GM19035 (cell line): ENCODE data around the gene KRT40.
"Not testable (repeated sequence)": the region's sequence is repeated elsewhere in the genome, so short reads cannot be mapped to it uniquely, and the experiment has no call there.

Source experiments
- ATAC-seq: cut with Tn5 transposase; IDR thresholded peaks from one replicate; pipeline ENCODE4 v1.9.1; 2021; ENCODE audit not compliant: unreplicated experiment

Gene KRT40

DNA sequence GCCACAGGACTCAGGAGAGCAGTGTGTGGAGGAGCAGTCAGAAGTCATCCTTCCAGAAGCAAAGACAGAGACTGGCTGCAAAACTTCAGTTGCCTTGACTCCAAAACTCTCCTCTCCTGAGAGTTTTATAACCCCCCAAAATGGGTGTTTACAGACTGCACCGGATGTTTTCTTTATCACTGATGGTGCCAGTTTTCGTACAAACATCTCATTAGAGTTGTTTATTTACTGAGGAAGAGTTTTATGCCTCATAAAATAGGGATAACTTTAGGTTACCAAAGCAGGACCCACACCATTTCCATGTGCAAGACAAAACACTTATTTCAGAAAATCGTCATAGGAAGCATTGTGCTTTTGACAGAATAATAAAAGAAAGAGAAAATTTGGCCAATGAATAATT lies at the start of gene KRT40:
TSS of gene KRT40 (minus strand) at position 101 of the 400 bp plus-strand sequence. CDS start at position 48, 53 bp downstream.
- ATAC-seq, result no peak

DNA sequence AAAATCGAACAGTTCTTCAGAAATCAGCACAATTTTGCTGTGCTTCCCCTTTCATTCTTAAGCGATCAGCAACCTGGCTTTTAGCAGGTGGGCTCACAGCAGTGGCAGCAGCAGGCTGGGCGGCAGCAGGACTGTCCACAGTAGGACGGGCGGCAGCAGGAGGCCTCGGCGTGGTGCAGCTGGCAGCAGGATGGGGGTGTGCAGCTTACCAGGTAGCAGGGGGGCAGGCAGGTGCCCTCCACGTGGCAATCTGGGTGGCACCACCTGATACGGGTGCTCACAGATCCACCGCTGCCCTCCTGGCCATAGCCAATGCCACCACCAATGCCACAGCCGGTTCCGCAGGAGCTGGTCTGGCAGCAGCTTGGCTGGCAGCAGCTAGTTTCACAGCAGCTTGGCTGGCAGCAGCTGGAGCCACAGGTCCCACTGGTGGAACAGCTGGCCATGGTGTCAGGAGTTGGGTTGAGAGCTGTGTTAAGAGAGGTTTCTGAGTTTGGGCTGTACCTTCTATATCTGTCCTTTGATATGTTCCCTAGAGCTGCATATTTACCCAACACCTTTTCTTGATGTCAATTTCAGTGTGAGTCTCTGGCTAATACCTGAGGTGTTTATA lies 45.6 kb upstream of the KRT40 start, which contains the start of gene KRTAP1-4:
TSS of gene KRTAP1-4 (minus strand) at position 563 of the 613 bp plus-strand sequence. CDS start at position 446, 117 bp downstream.
- no peak for ATAC-seq

GRCh38 chr17:41026715-41027471 lies 42.8 kb upstream of the KRT40 start, which contains the start of gene KRTAP1-5:
Gene KRTAP1-5 (minus strand): TSS chr17:41027208. CDS start chr17:41027155, 53 bp downstream.
- no peak for ATAC-seq

GRCh38 chr17:41024697-41025096 lies 40.6 kb upstream of the KRT40 start:
- ATAC-seq, result no peak

- no peak for ATAC-seq
These were observed 36.2 kb upstream of the KRT40 start for GRCh38 chr17:41020336-41020735.

GRCh38 chr17:41019415-41019814 lies 35.3 kb upstream of the KRT40 start:
- no peak for ATAC-seq

DNA sequence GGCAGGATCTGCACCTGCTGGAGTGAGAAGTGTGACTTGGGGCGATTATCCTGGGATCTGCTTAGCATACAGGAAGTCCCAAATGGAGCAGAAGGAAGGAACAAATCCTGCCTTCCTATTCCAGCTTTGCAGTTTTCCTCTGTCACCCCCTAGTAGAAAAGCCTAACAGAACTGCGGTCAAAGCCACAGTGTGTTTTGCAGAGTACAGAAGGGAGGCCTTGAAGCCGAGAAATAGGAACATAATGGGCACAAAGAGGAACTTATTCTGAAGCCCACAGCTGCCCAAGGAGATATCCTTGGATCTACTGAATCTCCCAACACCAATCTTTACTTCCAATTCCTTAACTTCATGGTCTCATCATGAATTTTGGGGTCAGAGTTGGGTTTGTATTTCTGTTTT lies 34.4 kb upstream of the KRT40 start:
- ATAC-seq, result no peak

DNA sequence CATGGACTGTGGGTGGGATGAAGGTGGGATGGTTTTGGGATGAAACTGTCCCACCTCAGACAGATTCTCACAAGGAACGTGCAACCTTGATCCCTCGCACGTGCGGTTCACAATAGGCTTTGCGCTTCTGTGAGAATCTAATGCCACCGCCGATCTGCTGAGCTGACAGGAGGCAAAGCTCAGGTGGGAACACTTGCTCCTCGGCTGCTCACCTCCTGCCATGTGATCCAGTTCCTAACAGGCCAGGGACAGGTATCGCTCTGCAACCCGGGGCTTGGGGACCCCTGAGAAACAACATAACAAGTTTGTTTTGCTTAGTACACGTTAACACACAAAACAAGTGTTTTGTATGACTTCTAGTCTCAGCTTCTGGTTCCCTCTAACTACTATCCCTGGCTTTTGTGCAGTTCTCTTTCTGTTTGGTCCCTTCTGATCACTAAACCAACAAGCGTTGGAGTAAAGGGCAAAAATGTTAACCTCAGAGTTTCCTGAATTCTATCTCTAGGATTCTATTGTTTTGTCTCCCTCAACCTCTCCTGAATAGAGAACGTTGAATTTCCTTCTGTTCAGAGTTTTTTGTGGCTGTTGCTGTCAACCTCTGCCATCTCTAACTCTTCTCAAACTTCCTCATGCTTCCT lies 32.6 kb upstream of the KRT40 start:
- ATAC-seq, result no peak

DNA sequence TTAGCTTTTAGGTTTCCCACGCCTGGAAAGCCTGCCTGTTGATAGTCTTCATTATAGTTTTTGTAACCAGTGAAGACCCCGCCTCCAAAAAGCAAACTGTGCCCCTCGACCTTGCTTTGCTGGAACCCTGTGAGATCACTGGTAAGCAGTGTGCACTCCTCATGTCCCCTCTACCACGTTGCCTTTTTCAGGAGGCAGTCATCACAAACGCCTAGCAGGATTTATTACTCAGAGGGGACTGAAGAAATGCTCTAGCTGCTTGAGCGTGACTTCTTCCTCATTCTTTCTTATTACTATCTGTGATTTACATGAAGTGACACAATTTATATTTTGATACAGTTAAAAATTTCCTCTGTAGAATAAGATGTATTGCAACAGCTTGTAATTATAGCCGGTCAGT lies 31.3 kb upstream of the KRT40 start:
- ATAC-seq, result no peak

DNA sequence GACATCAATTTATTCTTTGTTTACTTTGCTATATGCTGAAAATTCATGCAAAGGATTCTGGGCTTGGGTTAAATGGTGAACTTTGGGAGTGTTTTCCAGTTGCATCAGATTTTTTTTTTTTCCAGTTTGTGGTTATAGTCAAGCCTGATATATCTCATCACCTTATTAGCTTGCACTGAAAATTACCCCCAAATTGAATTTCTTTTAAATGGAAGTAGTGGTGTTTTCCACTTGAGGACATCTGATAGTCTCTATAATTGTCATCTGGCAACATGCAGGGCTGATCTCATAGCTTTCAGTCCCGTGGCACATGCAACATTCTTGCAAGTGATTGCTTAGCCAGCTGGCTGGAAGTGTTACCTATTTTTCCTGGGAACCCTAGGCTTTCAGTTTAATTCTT lies 29.5 kb upstream of the KRT40 start:
- ATAC-seq, result no peak

DNA sequence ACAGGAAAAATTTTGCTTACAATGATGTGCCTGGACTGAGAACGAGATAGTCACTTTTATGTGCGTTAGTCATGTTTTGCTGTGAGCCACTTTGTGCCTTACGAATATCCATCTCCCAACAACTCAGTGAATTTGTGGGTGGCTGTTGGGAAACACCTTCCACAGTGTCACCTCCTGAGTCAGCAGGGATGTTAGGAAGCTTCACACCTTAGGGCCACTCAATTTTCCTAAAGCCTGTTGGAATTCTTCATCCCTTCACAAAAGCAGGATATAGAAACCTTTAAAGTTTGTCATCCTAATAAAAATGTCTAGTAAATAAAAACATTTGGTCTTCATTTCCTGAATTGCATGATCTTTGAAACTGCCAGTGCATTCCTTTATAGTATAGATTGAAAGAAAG lies 29.1 kb upstream of the KRT40 start:
- no peak for ATAC-seq

GRCh38 chr17:41012326-41013120 lies 28.4 kb upstream of the KRT40 start:
- ATAC-seq, result no peak

- ATAC-seq, result no peak
These were observed 26.3 kb upstream of the KRT40 start for GRCh38 chr17:41010441-41010840.

DNA sequence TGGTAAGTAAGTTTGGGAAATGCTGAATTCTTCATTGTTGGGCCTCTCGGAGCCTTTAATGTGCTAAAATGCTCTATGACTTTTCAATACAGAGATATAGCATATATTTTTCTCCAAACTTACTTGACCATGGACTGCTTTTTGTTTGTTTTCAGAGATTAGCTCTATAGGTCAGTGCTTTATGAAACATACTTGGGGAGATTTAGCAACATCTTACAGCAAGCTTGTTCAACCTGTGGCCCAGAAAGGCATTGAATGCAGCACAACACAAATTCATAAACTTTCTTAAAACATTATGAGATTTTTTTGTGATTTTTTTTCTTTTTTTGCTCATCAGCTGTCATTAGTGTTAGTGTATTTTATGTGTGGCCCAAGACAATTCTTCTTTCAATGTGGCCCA lies 25.8 kb upstream of the KRT40 start:
- no peak for ATAC-seq

DNA sequence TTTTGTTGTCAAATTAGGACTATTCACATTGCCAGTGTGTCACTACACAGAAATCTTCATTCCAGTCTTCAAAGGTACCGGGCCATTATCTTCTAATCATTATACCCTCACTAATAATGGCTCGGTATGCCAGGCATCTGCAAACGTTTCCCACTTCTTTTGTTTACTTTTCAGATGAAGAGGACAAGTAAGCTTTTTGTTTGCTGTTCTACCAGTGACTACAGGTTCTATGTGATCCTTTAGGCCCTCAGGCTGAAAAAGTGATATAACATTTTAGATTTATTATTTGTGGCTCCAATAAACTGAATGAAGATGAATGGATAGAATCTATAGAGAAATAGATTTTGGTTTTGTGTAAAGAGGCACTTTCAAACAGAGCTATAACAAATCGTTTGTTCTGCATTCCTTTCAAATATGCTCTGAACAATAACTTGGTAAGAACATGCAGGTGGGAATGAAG lies 25.2 kb upstream of the KRT40 start:
- ATAC-seq, result no peak

DNA sequence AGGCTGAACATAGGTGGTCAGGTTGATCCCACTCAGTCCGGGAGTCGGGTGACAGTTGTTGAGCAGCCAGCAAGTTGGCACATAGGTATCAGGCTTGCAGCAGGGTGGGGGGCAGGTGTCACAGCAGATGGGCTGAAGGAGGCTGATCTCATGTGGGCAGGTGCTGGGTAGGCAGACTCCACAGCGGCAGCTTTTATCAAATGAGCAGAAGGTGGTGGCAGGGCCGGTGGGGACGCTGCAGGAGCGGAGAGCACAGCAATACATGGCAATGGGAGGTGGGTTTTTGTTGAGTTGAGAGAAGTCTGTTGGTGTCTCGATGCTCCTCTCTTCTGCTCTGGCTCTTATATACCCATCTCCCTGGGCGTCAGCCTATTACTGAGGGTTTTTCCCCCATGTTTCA lies 24.7 kb upstream of the KRT40 start, which contains the start of gene KRTAP3-1:
TSS of gene KRTAP3-1 (minus strand) at position 318 of the 400 bp plus-strand sequence. CDS start at position 264, 54 bp downstream.
- no peak for ATAC-seq

- ATAC-seq, result no peak
These were observed 20.3 kb upstream of the KRT40 start for GRCh38 chr17:41004397-41004796.

GRCh38 chr17:41003926-41004325 lies 19.8 kb upstream of the KRT40 start:
- no peak for ATAC-seq

GRCh38 chr17:41002814-41003213 lies 18.7 kb upstream of the KRT40 start:
- ATAC-seq, result no peak

GRCh38 chr17:41001795-41002194 lies 17.7 kb upstream of the KRT40 start:
- no peak for ATAC-seq

DNA sequence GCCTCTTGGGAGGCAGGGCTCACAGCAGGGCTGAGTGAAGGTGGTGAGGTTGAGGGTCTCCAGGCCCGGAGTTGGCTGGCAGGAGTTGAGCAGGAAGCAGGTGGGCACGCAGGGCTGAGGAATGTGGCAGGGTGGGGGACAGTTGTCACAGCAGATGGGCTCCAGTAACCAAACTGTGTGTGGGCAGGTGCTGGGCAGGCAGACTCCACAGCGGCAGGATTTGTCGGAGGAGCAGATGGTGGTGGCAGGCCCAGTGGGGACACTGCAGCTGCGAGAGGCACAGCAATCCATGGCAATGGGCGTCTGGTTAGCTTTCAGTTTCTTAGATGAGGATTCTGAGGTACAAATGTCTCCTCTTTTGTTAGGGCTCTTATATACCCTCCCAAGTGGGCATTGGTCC lies 15.4 kb upstream of the KRT40 start, which contains the start of gene KRTAP3-2:
TSS of gene KRTAP3-2 (minus strand) at position 344 of the 400 bp plus-strand sequence. CDS start at position 291, 53 bp downstream.
- ATAC-seq, result not testable (repeated sequence)
